Right atrium auricular region (tissue), 2 donors: Measurements from ENCODE around the gene AGRP. TPM values are rescaled to one million over a fixed set of nuclear protein-coding genes. Genes with fewer than 3 reads are reported as not detected.
A peak's percentile ranks its signal among the peaks of the same experiment; 100 is the strongest.
"Not testable (repeated sequence)": the region's sequence is repeated elsewhere in the genome, so short reads cannot be mapped to it uniquely, and the experiment has no call there.

Experiments used
- DNase-seq: peaks from one replicate; pipeline ENCODE4 v3.0.0-alpha.2; 2019; ENCODE audit warnings: low spot score
- H3K27ac ChIP-seq, 2 donors: fragments of 200-600 bp; sonication (generic); 1 replicate in 1 of 2; 2 replicates in 1 of 2; pipeline ENCODE4 v1.5.1; 2016 to 2019
- H3K27me3 ChIP-seq, 2 donors: fragments of 200-600 bp; sonication (generic); one replicate each; pipeline versions ENCODE4 v1.5.1 to v1.6.0; 2017 to 2019
- H3K36me3 ChIP-seq: fragments of 200-600 bp; sonication (generic); one replicate; pipeline ENCODE4 v1.5.1; 2016
- H3K4me1 ChIP-seq, 2 donors: fragments of 200-600 bp; sonication (generic); one replicate each; pipeline versions ENCODE4 v1.5.1 to v1.6.0; 2017 to 2019
- H3K4me3 ChIP-seq, 2 donors: fragments of 200-600 bp; sonication (generic); 1 replicate in 1 of 2; 2 replicates in 1 of 2; pipeline ENCODE4 v1.5.1; 2017 to 2019; ENCODE audit warnings: mild to moderate bottlenecking in 1 of 2, moderate library complexity in 1 of 2
- H3K9me3 ChIP-seq, 2 donors: fragments of 200-600 bp; sonication (generic); one replicate each; pipeline ENCODE4 v1.5.1; 2019
- total RNA-seq, 2 donors: library from RNA; depleted of rRNA; stranded (reverse); fragments of >200 nt; gene quantifications; one replicate each; pipeline ENCODE4 v1.1.0, GENCODE V29; 2016
- TF ChIP-seq, protein P1 (sequence below), 2 donors: fragments of 200-600 bp; sonication (generic); IDR thresholded peaks; one replicate each; pipeline ENCODE4 v1.5.1; 2019; ENCODE audit warnings: antibody characterized with exemption in 2 of 2

AGRP gene
- total RNA-seq, 2 donors from 2014 or later: not detected

DNA sequence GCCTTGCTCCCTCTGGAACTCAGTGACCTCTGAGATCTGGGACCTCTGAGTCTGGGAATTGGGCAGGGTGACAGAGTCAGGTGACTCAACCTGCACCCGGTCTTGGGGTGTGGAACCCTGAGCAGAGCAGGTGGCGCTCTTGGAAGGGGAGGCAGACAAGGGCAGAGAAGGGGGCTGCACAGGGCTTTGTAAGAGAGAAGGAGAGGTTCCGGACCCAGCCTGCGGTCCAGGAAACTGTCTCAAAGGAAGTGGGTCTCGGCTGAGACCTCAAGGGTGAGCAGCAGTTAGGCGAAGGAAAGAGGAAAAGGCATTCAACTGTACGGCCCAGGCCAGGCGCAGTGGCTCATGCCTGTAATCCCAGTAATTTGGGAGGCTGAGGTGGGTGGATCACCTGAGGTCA lies 35.3 kb upstream of the AGRP start:
- no peaks in the 10 kb centered on the region for H3K9me3 ChIP-seq
- no peaks in the 10 kb centered on the region for H3K27me3 ChIP-seq
- no peak overlapping the region for H3K4me3 ChIP-seq
- no peak overlapping the region for H3K27ac ChIP-seq
- DNase-seq: no peak
- no peaks in the 10 kb centered on the region for H3K36me3 ChIP-seq
- TF ChIP-seq, protein P1, sequence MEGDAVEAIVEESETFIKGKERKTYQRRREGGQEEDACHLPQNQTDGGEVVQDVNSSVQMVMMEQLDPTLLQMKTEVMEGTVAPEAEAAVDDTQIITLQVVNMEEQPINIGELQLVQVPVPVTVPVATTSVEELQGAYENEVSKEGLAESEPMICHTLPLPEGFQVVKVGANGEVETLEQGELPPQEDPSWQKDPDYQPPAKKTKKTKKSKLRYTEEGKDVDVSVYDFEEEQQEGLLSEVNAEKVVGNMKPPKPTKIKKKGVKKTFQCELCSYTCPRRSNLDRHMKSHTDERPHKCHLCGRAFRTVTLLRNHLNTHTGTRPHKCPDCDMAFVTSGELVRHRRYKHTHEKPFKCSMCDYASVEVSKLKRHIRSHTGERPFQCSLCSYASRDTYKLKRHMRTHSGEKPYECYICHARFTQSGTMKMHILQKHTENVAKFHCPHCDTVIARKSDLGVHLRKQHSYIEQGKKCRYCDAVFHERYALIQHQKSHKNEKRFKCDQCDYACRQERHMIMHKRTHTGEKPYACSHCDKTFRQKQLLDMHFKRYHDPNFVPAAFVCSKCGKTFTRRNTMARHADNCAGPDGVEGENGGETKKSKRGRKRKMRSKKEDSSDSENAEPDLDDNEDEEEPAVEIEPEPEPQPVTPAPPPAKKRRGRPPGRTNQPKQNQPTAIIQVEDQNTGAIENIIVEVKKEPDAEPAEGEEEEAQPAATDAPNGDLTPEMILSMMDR (IDR thresholded peaks at IDR 0.05): no peak
- H3K4me1 ChIP-seq: peaks cover 0 to 12% of the 10 kb centered on the region in 2 donors

GRCh38 chr16:67517661-67518423 lies 34.5 kb upstream of the AGRP start:
- Histone ChIP-seq H3K9me3 (no peaks in the 10 kb centered on the region), H3K27me3 (no peaks in the 10 kb centered on the region), H3K4me1 (peaks cover 0 to 12% of the 10 kb centered on the region in 2 donors), H3K4me3 (no peak overlapping the region), H3K36me3 (no peaks in the 10 kb centered on the region), H3K27ac (no peak overlapping the region)
- DNase-seq: no peak
- TF ChIP-seq, protein P1 (IDR thresholded peaks at IDR 0.05): no peak

DNA sequence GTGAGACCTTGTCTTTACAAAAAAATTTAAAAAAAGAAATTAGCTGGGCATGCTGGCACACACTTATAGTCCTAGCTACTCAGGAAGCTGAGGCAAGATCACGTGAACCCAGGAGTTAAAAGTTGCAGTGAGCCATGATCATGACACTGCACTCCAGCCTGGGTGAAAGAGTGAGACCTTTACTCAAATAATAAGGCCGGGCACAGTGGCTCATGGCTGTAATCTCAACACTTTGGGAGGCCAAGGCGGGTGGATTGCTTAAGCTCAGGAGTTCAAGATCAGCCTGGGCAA lies 33.8 kb upstream of the AGRP start:
- no peaks in the 10 kb centered on the region for H3K9me3 ChIP-seq
- peaks cover 0 to 12% of the 10 kb centered on the region in 2 donors for H3K4me1 ChIP-seq
- TF ChIP-seq, protein P1 (IDR thresholded peaks at IDR 0.05): no peak
- no peak overlapping the region for H3K27ac ChIP-seq
- H3K27me3 ChIP-seq: no peaks in the 10 kb centered on the region
- no peak for DNase-seq
- H3K36me3 ChIP-seq: no peaks in the 10 kb centered on the region
- no peak overlapping the region for H3K4me3 ChIP-seq

GRCh38 chr16:67516296-67517154 lies 33.2 kb upstream of the AGRP start:
- H3K27me3 ChIP-seq: no peaks in the 10 kb centered on the region
- TF ChIP-seq, protein P1 (IDR thresholded peaks at IDR 0.05): no peak
- no peak for DNase-seq
- no peaks in the 10 kb centered on the region for H3K9me3 ChIP-seq
- H3K36me3 ChIP-seq: no peaks in the 10 kb centered on the region
- no peak overlapping the region for H3K4me3 ChIP-seq
- no peak overlapping the region for H3K27ac ChIP-seq
- peaks cover 0 to 8% of the 10 kb centered on the region in 2 donors for H3K4me1 ChIP-seq

GRCh38 chr16:67514382-67514828 lies 31.1 kb upstream of the AGRP start:
- no peaks in the 10 kb centered on the region for H3K9me3 ChIP-seq
- TF ChIP-seq, protein P1 (IDR thresholded peaks at IDR 0.05): peak; percentile 41 to 76

GRCh38 chr16:67513892-67514291 lies 30.5 kb upstream of the AGRP start:
- not testable (repeated sequence) for DNase-seq, H3K36me3 ChIP-seq, H3K4me3 ChIP-seq, H3K4me1 ChIP-seq, H3K27ac ChIP-seq, H3K9me3 ChIP-seq, H3K27me3 ChIP-seq

More at GRCh38 chr16:67514382-67514828, 31.1 kb upstream of the AGRP start:
- H3K27ac ChIP-seq: no peak overlapping the region
- no peak overlapping the region for H3K4me3 ChIP-seq
- DNase-seq: peak; percentile 89
- no peaks in the 10 kb centered on the region for H3K36me3 ChIP-seq
- H3K4me1 ChIP-seq: no peaks in the 10 kb centered on the region
- H3K27me3 ChIP-seq: no peaks in the 10 kb centered on the region
